Common myeloid progenitor, CD34-positive (primary cell): Measurements from ENCODE around the gene GNB5.

Experiments used
- CTCF ChIA-PET: fragments of 350-600 bp; sonication (Branson Sonifier 250); formaldehyde crosslinking; loops from one replicate; lab custom pipeline; 2021; ENCODE audit warnings: antibody characterized with exemption; lab: Charles Lee
- POLR2A ChIA-PET: fragments of 350-600 bp; sonication (Branson Sonifier 250); formaldehyde crosslinking; loops from one replicate; lab custom pipeline; 2021; ENCODE audit warnings: antibody characterized with exemption; lab: Charles Lee
- DNase-seq, 3 donors: peaks; one replicate each; pipeline versions ENCODE4 v3.0.0 to v3.0.0-alpha.2; 2013
- H3K27ac ChIP-seq, 2 experiments: 1 replicate in 1 of 2; 2 replicates in 1 of 2; pipeline ENCODE4 v1.7.0; 2013; ENCODE audit warnings: inconsistent platforms in 2 of 2, low read length in 2 of 2, mild to moderate bottlenecking in 2 of 2, low read depth in 1 of 2, moderate library complexity in 1 of 2; ENCODE audit not compliant: severe bottlenecking in 2 of 2, insufficient read depth in 1 of 2, poor library complexity in 1 of 2
- H3K27me3 ChIP-seq, 5 experiments: replicated peaks in 2 of 5; 1 replicate in 3 of 5; 2 replicates in 2 of 5; pipeline versions ENCODE4 v1.6.1 to v1.7.0; 2013; ENCODE audit warnings: low read length in 4 of 5, mild to moderate bottlenecking in 2 of 5, moderate library complexity in 2 of 5, inconsistent platforms in 1 of 5; ENCODE audit not compliant: insufficient read depth in 5 of 5, control insufficient read depth in 4 of 5
- H3K36me3 ChIP-seq, 4 experiments: 1 replicate in 2 of 4; 2 replicates in 2 of 4; pipeline versions ENCODE4 v1.6.1 to v1.7.0; 2013; ENCODE audit warnings: low read length in 3 of 4, control low read depth in 1 of 4, mild to moderate bottlenecking in 1 of 4; ENCODE audit not compliant: control insufficient read depth in 4 of 4, insufficient read depth in 4 of 4
- H3K4me1 ChIP-seq, 4 experiments: 1 replicate in 3 of 4; 2 replicates in 1 of 4; pipeline versions ENCODE4 v1.6.1 to v1.7.1; 2013; ENCODE audit warnings: low read length in 3 of 4, mild to moderate bottlenecking in 3 of 4, control low read depth in 1 of 4, inconsistent platforms in 1 of 4, moderate library complexity in 1 of 4; ENCODE audit not compliant: control insufficient read depth in 4 of 4, insufficient read depth in 4 of 4; ENCODE audit errors: control extremely low read depth in 1 of 4
- H3K4me3 ChIP-seq, 7 experiments: 1 replicate in 4 of 7; 2 replicates in 3 of 7; pipeline versions ENCODE4 v1.5.1 to v1.7.0; 2013; ENCODE audit warnings: mild to moderate bottlenecking in 7 of 7, low read length in 6 of 7, moderate library complexity in 6 of 7, inconsistent platforms in 2 of 7, low read depth in 2 of 7, control low read depth in 1 of 7; ENCODE audit not compliant: insufficient read depth in 4 of 7, control insufficient read depth in 1 of 7; ENCODE audit errors: extremely low read depth in 1 of 7
- H3K9me3 ChIP-seq, 5 experiments: 1 replicate in 4 of 5; 2 replicates in 1 of 5; pipeline versions ENCODE4 v1.6.1 to v1.7.1; 2013; ENCODE audit warnings: low read length in 4 of 5, mild to moderate bottlenecking in 2 of 5, inconsistent platforms in 1 of 5, low read depth in 1 of 5, moderate library complexity in 1 of 5; ENCODE audit not compliant: control insufficient read depth in 4 of 5, insufficient read depth in 2 of 5; ENCODE audit errors: control extremely low read depth in 1 of 5
- WGBS: methylation state at CpG from one replicate; pipeline ENCODE4 v1.1.5; 2013; ENCODE audit not compliant: insufficient coverage; 5-methylcytosine and 5-hydroxymethylcytosine counted together

The GNB5 gene

GRCh38 chr15:52150871-52151270, 40.3 kb downstream of the GNB5 start:
- 95% methylated on average over 4 of the region's 4 CpGs for WGBS
- CTCF ChIA-PET = interaction anchor here (0.9 to 2.1 kb wide), 2 partner anchors 10 to 13 kb away, joined by 4 to 6 read pairs; no protein-coding TSS in a partner anchor
- peaks cover 2 to 46% (median 29%) of the 10 kb centered on the region in 4 experiments for H3K36me3 ChIP-seq
- POLR2A ChIA-PET = no interaction called here
- H3K27ac ChIP-seq = no peak overlapping the region
- DNase-seq = no peak
- no peaks in the 10 kb centered on the region for H3K9me3 ChIP-seq
- H3K4me1 ChIP-seq = peaks cover 0 to 17% (median 14%) of the 10 kb centered on the region in 4 experiments
- no peak overlapping the region for H3K4me3 ChIP-seq
- no peaks in the 10 kb centered on the region for H3K27me3 ChIP-seq

- H3K36me3 ChIP-seq = peaks cover 2 to 46% (median 30%) of the 10 kb centered on the region in 4 experiments
- H3K27me3 ChIP-seq = no peaks in the 10 kb centered on the region
- no peaks in the 10 kb centered on the region for H3K9me3 ChIP-seq
- no peak overlapping the region for H3K27ac ChIP-seq
- ChIA-PET POLR2A (interaction anchor here (0.6 kb wide), 1 partner anchor 16 kb away, joined by 4 read pairs; no protein-coding TSS in a partner anchor), CTCF (interaction anchor here (0.9 to 2.1 kb wide), 3 partner anchors 9 to 15 kb away, joined by 4 to 6 read pairs (median 4); no protein-coding TSS in a partner anchor)
- DNase-seq = no peak
- peaks cover 0 to 11% (median 10%) of the 10 kb centered on the region in 4 experiments for H3K4me1 ChIP-seq
- WGBS = 96% methylated on average over 9 of the region's 9 CpGs
- no peak overlapping the region for H3K4me3 ChIP-seq
These were observed 41.0 kb downstream of the GNB5 start for GRCh38 chr15:52150043-52150825.

- ChIA-PET CTCF (interaction anchor here (1.0 kb wide), 1 partner anchor 9 kb away, joined by 3 read pairs; no protein-coding TSS in a partner anchor), POLR2A (interaction anchor here (1.0 kb wide), 1 partner anchor 11 kb away, joined by 3 read pairs; no protein-coding TSS in a partner anchor)
- 92% methylated on average over 4 of the region's 5 CpGs for WGBS
- Histone ChIP-seq H3K27ac (no peak overlapping the region), H3K9me3 (peaks cover 0 to 5% (median 3%) of the 10 kb centered on the region in 5 experiments), H3K4me3 (no peak overlapping the region), H3K27me3 (no peaks in the 10 kb centered on the region), H3K36me3 (peaks cover 6 to 58% (median 38%) of the 10 kb centered on the region in 4 experiments), H3K4me1 (no peaks in the 10 kb centered on the region)
- DNase-seq = no peak
These were observed 42.8 kb downstream of the GNB5 start for GRCh38 chr15:52148403-52148802.

- peaks cover 0 to 5% (median 3%) of the 10 kb centered on the region in 5 experiments for H3K9me3 ChIP-seq
- POLR2A ChIA-PET = interaction anchor here (0.6 kb wide), 1 partner anchor 12 kb away, joined by 3 read pairs; no protein-coding TSS in a partner anchor
- no peaks in the 10 kb centered on the region for H3K4me1 ChIP-seq
- WGBS = 94% methylated on average over 2 of the region's 3 CpGs
- H3K27me3 ChIP-seq = no peaks in the 10 kb centered on the region
- H3K36me3 ChIP-seq = peaks cover 6 to 57% (median 33%) of the 10 kb centered on the region in 4 experiments
- no peak for DNase-seq
- H3K4me3 ChIP-seq = no peak overlapping the region
- CTCF ChIA-PET = interaction anchor here (0.7 to 1.2 kb wide), 3 partner anchors 13 to 64 kb away, joined by 3 read pairs; no protein-coding TSS in a partner anchor
- H3K27ac ChIP-seq = no peak overlapping the region
These were observed 44.4 kb downstream of the GNB5 start for GRCh38 chr15:52146776-52147175.

GRCh38 chr15:52146261-52146660, 44.9 kb downstream of the GNB5 start:
- CTCF ChIA-PET = interaction anchor here (0.7 to 1.2 kb wide), 3 partner anchors 14 to 63 kb away, joined by 3 read pairs; no protein-coding TSS in a partner anchor
- DNase-seq = no peak
- Histone ChIP-seq H3K36me3 (peaks cover 6 to 54% (median 32%) of the 10 kb centered on the region in 4 experiments), H3K4me1 (no peaks in the 10 kb centered on the region), H3K27ac (no peak overlapping the region), H3K9me3 (peaks cover 0 to 5% (median 3%) of the 10 kb centered on the region in 5 experiments), H3K4me3 (no peak overlapping the region), H3K27me3 (no peaks in the 10 kb centered on the region)
- POLR2A ChIA-PET = interaction anchor here (0.6 kb wide), 1 partner anchor 13 kb away, joined by 3 read pairs; no protein-coding TSS in a partner anchor
- WGBS = 100% methylated on average over 1 of the region's 2 CpGs

GRCh38 chr15:52144656-52145178, 46.5 kb downstream of the GNB5 start:
- Histone ChIP-seq H3K27ac (no peak overlapping the region), H3K36me3 (peaks cover 6 to 51% (median 29%) of the 10 kb centered on the region in 4 experiments), H3K9me3 (peaks cover 0 to 5% (median 3%) of the 10 kb centered on the region in 5 experiments), H3K4me1 (peaks cover 0 to 5% (median 2%) of the 10 kb centered on the region in 4 experiments), H3K4me3 (no peak overlapping the region), H3K27me3 (no peaks in the 10 kb centered on the region)
- ChIA-PET POLR2A (interaction anchor here (0.5 kb wide), 1 partner anchor 17 kb away, joined by 3 read pairs; no protein-coding TSS in a partner anchor), CTCF (interaction anchor here (0.8 to 1.9 kb wide), 5 partner anchors 9 to 163 kb away, joined by 3 to 5 read pairs (median 3); no protein-coding TSS in a partner anchor)
- 94% methylated on average over 5 of the region's 7 CpGs for WGBS
- no peak for DNase-seq
